Measurements from ENCODE around the gene OR5K4. TPM values are rescaled to one million over a fixed set of nuclear protein-coding genes. Genes with fewer than 3 reads are reported as not detected.
"Not testable (repeated sequence)": the region's sequence is repeated elsewhere in the genome, so short reads cannot be mapped to it uniquely, and the experiment has no call there.

The OR5K4 gene
- total RNA-seq, 1 donor from 2014 or later = not detected

- H3K4me3 ChIP-seq (ENCODE audit: insufficient read depth, low read depth, low read length) = no peak overlapping the region
- H2AFZ ChIP-seq (ENCODE audit: low read depth, low read length) = no peak overlapping the region
- no peak for TF ChIP-seq EZH2 (IDR thresholded peaks at IDR 0.05; ENCODE audit: insufficient read depth, low read length)
- no peak for TF ChIP-seq CTCF (IDR thresholded peaks at IDR 0.05; ENCODE audit: insufficient read depth, low read depth, low read length)
- no peaks in the 10 kb centered on the region for H3K27me3 ChIP-seq (ENCODE audit: insufficient read depth, low read length)
- no peaks in the 10 kb centered on the region for H3K9me3 ChIP-seq (ENCODE audit: insufficient read depth, low read depth, low read length)
- no peaks in the 10 kb centered on the region for H3K36me3 ChIP-seq (ENCODE audit: insufficient read depth, low read length)
- no peaks in the 10 kb centered on the region for H3K36me3 Mint-ChIP-seq (ENCODE audit: low read depth, unreplicated experiment)
- H4K20me1 ChIP-seq (ENCODE audit: insufficient read depth, low read length) = no peaks in the 10 kb centered on the region
- no peaks in the 10 kb centered on the region for H3K9me3 Mint-ChIP-seq (ENCODE audit: unreplicated experiment)
- FAIRE-seq (no peak), DNase-seq (ENCODE audit: low read depth) (no peak)
- no peak overlapping the region for H3K27ac ChIP-seq (ENCODE audit: low read depth, low read length)
- H3K4me2 ChIP-seq (ENCODE audit: low read length) = no peak overlapping the region
- H3K4me3 Mint-ChIP-seq (ENCODE audit: unreplicated experiment) = no peak overlapping the region
- no peak overlapping the region for H3K27ac Mint-ChIP-seq (ENCODE audit: unreplicated experiment)
- H3K4me1 ChIP-seq (ENCODE audit: insufficient read depth, low read length) = no peaks in the 10 kb centered on the region
- H3K4me1 Mint-ChIP-seq (ENCODE audit: low read depth, unreplicated experiment) = no peaks in the 10 kb centered on the region
- H3K9ac ChIP-seq (ENCODE audit: low read length) = no peak overlapping the region
- H3K27me3 Mint-ChIP-seq (ENCODE audit: low read depth, unreplicated experiment) = peaks cover 3% of the 10 kb centered on the region
- H3K79me2 ChIP-seq (ENCODE audit: insufficient read depth, low read length) = no peaks in the 10 kb centered on the region
These were observed 34.5 kb downstream of the OR5K4 start for GRCh38 chr3:98388147-98388546.

GRCh38 chr3:98390366-98390765, 36.7 kb downstream of the OR5K4 start, which contains the start of gene OR5K3:
Gene OR5K3, plus strand, starts transcription at chr3:98390666. Its CDS starts 0 bp downstream, at chr3:98390666.
- H3K36me3 ChIP-seq (ENCODE audit: insufficient read depth, low read length) = no peaks in the 10 kb centered on the region
- no peaks in the 10 kb centered on the region for H3K9me3 ChIP-seq (ENCODE audit: insufficient read depth, low read depth, low read length)
- H3K4me3 ChIP-seq (ENCODE audit: insufficient read depth, low read depth, low read length) = no peak within 1 kb of the TSS
- FAIRE-seq (no peak), DNase-seq (ENCODE audit: low read depth) (no peak)
- H3K27ac Mint-ChIP-seq (ENCODE audit: unreplicated experiment) = no peak within 1 kb of the TSS
- H3K9ac ChIP-seq (ENCODE audit: low read length) = no peak within 1 kb of the TSS
- H4K20me1 ChIP-seq (ENCODE audit: insufficient read depth, low read length) = no peaks in the 10 kb centered on the region
- H3K4me3 Mint-ChIP-seq (ENCODE audit: unreplicated experiment) = no peak within 1 kb of the TSS
- no peaks in the 10 kb centered on the region for H3K36me3 Mint-ChIP-seq (ENCODE audit: low read depth, unreplicated experiment)
- H3K9me3 Mint-ChIP-seq (ENCODE audit: unreplicated experiment) = no peaks in the 10 kb centered on the region
- H2AFZ ChIP-seq (ENCODE audit: low read depth, low read length) = no peak within 1 kb of the TSS
- H3K79me2 ChIP-seq (ENCODE audit: insufficient read depth, low read length) = no peaks in the 10 kb centered on the region
- no peak within 1 kb of the TSS for H3K27ac ChIP-seq (ENCODE audit: low read depth, low read length)
- H3K4me1 ChIP-seq (ENCODE audit: insufficient read depth, low read length) = no peaks in the 10 kb centered on the region
- H3K4me2 ChIP-seq (ENCODE audit: low read length) = no peak within 1 kb of the TSS
- peaks cover 9% of the 10 kb centered on the region for H3K27me3 Mint-ChIP-seq (ENCODE audit: low read depth, unreplicated experiment)
- H3K27me3 ChIP-seq (ENCODE audit: insufficient read depth, low read length) = no peaks in the 10 kb centered on the region
- no peaks in the 10 kb centered on the region for H3K4me1 Mint-ChIP-seq (ENCODE audit: low read depth, unreplicated experiment)
- TF ChIP-seq CTCF (IDR thresholded peaks at IDR 0.05; ENCODE audit: insufficient read depth, low read depth, low read length) (no peak), EZH2 (IDR thresholded peaks at IDR 0.05; ENCODE audit: insufficient read depth, low read length) (no peak)

- Histone ChIP-seq H3K4me2 (ENCODE audit: low read length) (no peak overlapping the region), H3K4me3 (ENCODE audit: insufficient read depth, low read depth, low read length) (no peak overlapping the region), H2AFZ (ENCODE audit: low read depth, low read length) (no peak overlapping the region), H3K9ac (ENCODE audit: low read length) (no peak overlapping the region), H3K79me2 (ENCODE audit: insufficient read depth, low read length) (no peaks in the 10 kb centered on the region), H3K9me3 (ENCODE audit: insufficient read depth, low read depth, low read length) (no peaks in the 10 kb centered on the region), H3K36me3 (ENCODE audit: insufficient read depth, low read length) (no peaks in the 10 kb centered on the region), H3K27ac (ENCODE audit: low read depth, low read length) (no peak overlapping the region), H3K27me3 (ENCODE audit: insufficient read depth, low read length) (no peaks in the 10 kb centered on the region), H4K20me1 (ENCODE audit: insufficient read depth, low read length) (no peaks in the 10 kb centered on the region), H3K4me1 (ENCODE audit: insufficient read depth, low read length) (no peaks in the 10 kb centered on the region)
- Mint-ChIP-seq H3K27ac (ENCODE audit: unreplicated experiment) (no peak overlapping the region), H3K9me3 (ENCODE audit: unreplicated experiment) (peaks cover 6% of the 10 kb centered on the region), H3K36me3 (ENCODE audit: low read depth, unreplicated experiment) (no peaks in the 10 kb centered on the region), H3K4me1 (ENCODE audit: low read depth, unreplicated experiment) (no peaks in the 10 kb centered on the region), H3K4me3 (ENCODE audit: unreplicated experiment) (no peak overlapping the region), H3K27me3 (ENCODE audit: low read depth, unreplicated experiment) (peaks cover 13% of the 10 kb centered on the region)
- DNase-seq (ENCODE audit: low read depth) (no peak), FAIRE-seq (no peak)
- no peak for TF ChIP-seq EZH2 (IDR thresholded peaks at IDR 0.05; ENCODE audit: insufficient read depth, low read length)
- no peak for TF ChIP-seq CTCF (IDR thresholded peaks at IDR 0.05; ENCODE audit: insufficient read depth, low read depth, low read length)
These were observed 41.4 kb downstream of the OR5K4 start for GRCh38 chr3:98395101-98395500.

GRCh38 chr3:98396482-98396881, 42.8 kb downstream of the OR5K4 start:
- not testable (repeated sequence) for H3K4me1 Mint-ChIP-seq (ENCODE audit: low read depth, unreplicated experiment); H3K36me3 Mint-ChIP-seq (ENCODE audit: low read depth, unreplicated experiment); H3K27me3 Mint-ChIP-seq (ENCODE audit: low read depth, unreplicated experiment); H2AFZ ChIP-seq (ENCODE audit: low read depth, low read length); H3K4me3 ChIP-seq (ENCODE audit: insufficient read depth, low read depth, low read length); H3K4me2 ChIP-seq (ENCODE audit: low read length); DNase-seq (ENCODE audit: low read depth); H3K4me1 ChIP-seq (ENCODE audit: insufficient read depth, low read length); H3K27ac Mint-ChIP-seq (ENCODE audit: unreplicated experiment); H3K4me3 Mint-ChIP-seq (ENCODE audit: unreplicated experiment); H3K27ac ChIP-seq (ENCODE audit: low read depth, low read length); H3K9ac ChIP-seq (ENCODE audit: low read length); H3K9me3 ChIP-seq (ENCODE audit: insufficient read depth, low read depth, low read length); H3K79me2 ChIP-seq (ENCODE audit: insufficient read depth, low read length); H3K36me3 ChIP-seq (ENCODE audit: insufficient read depth, low read length); H3K27me3 ChIP-seq (ENCODE audit: insufficient read depth, low read length); H4K20me1 ChIP-seq (ENCODE audit: insufficient read depth, low read length); H3K9me3 Mint-ChIP-seq (ENCODE audit: unreplicated experiment); FAIRE-seq
